Esophagus muscularis mucosa (tissue), 4 donors: ENCODE data around the gene MRPL54. TPM values are rescaled to one million over a fixed set of nuclear protein-coding genes. Genes with fewer than 3 reads are reported as not detected.

ENCODE experiments used
- DNase-seq: peaks from one replicate; pipeline ENCODE4 v3.0.0-alpha.2; 2017; ENCODE audit errors: extremely low spot score
- H3K27ac ChIP-seq, 4 donors: fragments of 200-600 bp; sonication (generic); replicated peaks in 1 of 4; 1 replicate in 3 of 4; 2 replicates in 1 of 4; pipeline ENCODE4 v1.5.1; 2016 to 2019; ENCODE audit warnings: mild to moderate bottlenecking in 1 of 4
- H3K27me3 ChIP-seq, 4 donors: fragments of 200-600 bp; sonication (generic); one replicate each; pipeline versions ENCODE4 v1.5.1 to v1.6.0; 2016 to 2019
- H3K36me3 ChIP-seq, 4 donors: fragments of 200-600 bp; sonication (generic); one replicate each; pipeline ENCODE4 v1.5.1; 2016 to 2019
- H3K4me1 ChIP-seq, 4 donors: fragments of 200-600 bp; sonication (generic); one replicate each; pipeline ENCODE4 v1.5.1; 2016 to 2019
- H3K4me3 ChIP-seq, 4 donors: fragments of 200-600 bp; sonication (generic); 1 replicate in 2 of 4; 2 replicates in 2 of 4; pipeline ENCODE4 v1.5.1; 2016 to 2019; ENCODE audit warnings: mild to moderate bottlenecking in 4 of 4, moderate library complexity in 1 of 4
- H3K9me3 ChIP-seq, 4 donors: fragments of 200-600 bp; sonication (generic); 1 replicate in 3 of 4; 2 replicates in 1 of 4; pipeline ENCODE4 v1.5.1; 2016 to 2019
- EP300 ChIP-seq: sonication (generic); formaldehyde crosslinking; IDR thresholded peaks from one replicate; pipeline ENCODE4 v1.6.1; 2017; ENCODE audit warnings: antibody characterized with exemption
- POLR2A ChIP-seq: fragments of 450-650 bp; IDR thresholded peaks from one replicate; pipeline ENCODE4 v1.6.1; 2017; ENCODE audit warnings: antibody characterized with exemption, moderate library complexity, mild to moderate bottlenecking, low read depth
- POLR2AphosphoS5 ChIP-seq, 2 donors: sonication (generic); formaldehyde crosslinking; IDR thresholded peaks; one replicate each; pipeline ENCODE4 v1.6.1; 2017; ENCODE audit warnings: antibody characterized with exemption in 2 of 2
- WGBS: methylation state at CpG from one replicate; pipeline ENCODE4 v1.1.5; 2018; 5-methylcytosine and 5-hydroxymethylcytosine counted together
- intact Hi-C: fragments of 100-400 bp; cut with DNase I; formaldehyde crosslinking; loops from one replicate; pipeline ENCODE4 v1.15.1; 2023
- total RNA-seq, 4 donors: library from RNA; depleted of rRNA; stranded (reverse); fragments of >200 nt; gene quantifications; one replicate each; pipeline versions ENCODE4 v1.1.0 to v1.2.1, GENCODE V29; 2016
- TF ChIP-seq, protein P1 (sequence below), 3 experiments: fragments of 200-600 bp in 2 of 3; fragments of 450-650 bp in 1 of 3; sonication (generic) in 2 of 3; IDR thresholded peaks; one replicate each; pipeline ENCODE4 v1.5.1; 2017 to 2019; ENCODE audit warnings: antibody characterized with exemption in 3 of 3, mild to moderate bottlenecking in 2 of 3, moderate library complexity in 1 of 3

Gene MRPL54
- total RNA-seq, 4 donors from 2014 or later: 45.2 to 84.3 (median 77.4) TPM

DNA sequence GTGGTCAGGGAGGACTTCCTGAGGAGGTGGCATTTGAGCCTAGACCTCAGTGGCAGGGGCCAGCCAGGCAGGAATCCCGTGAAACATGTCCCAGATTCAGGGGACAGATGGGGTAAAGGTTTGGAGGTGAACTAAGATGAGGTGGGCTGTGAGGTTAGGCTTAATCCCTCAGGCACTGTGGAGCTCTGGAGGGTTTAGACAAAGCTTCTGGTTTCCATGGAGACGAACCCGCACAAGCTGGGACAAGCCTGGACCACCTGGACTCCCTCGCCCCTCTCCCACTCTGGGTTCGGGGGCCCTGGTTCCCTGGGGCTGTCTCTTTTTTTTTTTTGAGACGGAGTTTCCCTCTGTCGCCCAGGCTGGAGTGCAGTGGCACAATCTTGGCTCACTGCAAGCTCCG, 38.6 kb upstream of the MRPL54 start:
- Histone ChIP-seq H3K36me3 (no peaks in the 10 kb centered on the region), H3K27ac (no peak overlapping the region), H3K4me1 (peaks cover 11 to 30% (median 24%) of the 10 kb centered on the region in 4 donors), H3K9me3 (peaks cover 0 to under 1% (median 0%) of the 10 kb centered on the region in 4 donors), H3K27me3 (peaks cover 4 to 66% (median 30%) of the 10 kb centered on the region in 4 donors), H3K4me3 (no peak overlapping the region)
- intact Hi-C loops: no loop called here
- TF ChIP-seq, protein P1, sequence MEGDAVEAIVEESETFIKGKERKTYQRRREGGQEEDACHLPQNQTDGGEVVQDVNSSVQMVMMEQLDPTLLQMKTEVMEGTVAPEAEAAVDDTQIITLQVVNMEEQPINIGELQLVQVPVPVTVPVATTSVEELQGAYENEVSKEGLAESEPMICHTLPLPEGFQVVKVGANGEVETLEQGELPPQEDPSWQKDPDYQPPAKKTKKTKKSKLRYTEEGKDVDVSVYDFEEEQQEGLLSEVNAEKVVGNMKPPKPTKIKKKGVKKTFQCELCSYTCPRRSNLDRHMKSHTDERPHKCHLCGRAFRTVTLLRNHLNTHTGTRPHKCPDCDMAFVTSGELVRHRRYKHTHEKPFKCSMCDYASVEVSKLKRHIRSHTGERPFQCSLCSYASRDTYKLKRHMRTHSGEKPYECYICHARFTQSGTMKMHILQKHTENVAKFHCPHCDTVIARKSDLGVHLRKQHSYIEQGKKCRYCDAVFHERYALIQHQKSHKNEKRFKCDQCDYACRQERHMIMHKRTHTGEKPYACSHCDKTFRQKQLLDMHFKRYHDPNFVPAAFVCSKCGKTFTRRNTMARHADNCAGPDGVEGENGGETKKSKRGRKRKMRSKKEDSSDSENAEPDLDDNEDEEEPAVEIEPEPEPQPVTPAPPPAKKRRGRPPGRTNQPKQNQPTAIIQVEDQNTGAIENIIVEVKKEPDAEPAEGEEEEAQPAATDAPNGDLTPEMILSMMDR (IDR thresholded peaks at IDR 0.05): no peak
- no peak for TF ChIP-seq EP300
- TF ChIP-seq POLR2AphosphoS5 (IDR thresholded peaks at IDR 0.05): no peak
- TF ChIP-seq POLR2A: no peak
- DNase-seq: no peak
- 37% methylated on average over 7 of the region's 8 CpGs for WGBS

DNA sequence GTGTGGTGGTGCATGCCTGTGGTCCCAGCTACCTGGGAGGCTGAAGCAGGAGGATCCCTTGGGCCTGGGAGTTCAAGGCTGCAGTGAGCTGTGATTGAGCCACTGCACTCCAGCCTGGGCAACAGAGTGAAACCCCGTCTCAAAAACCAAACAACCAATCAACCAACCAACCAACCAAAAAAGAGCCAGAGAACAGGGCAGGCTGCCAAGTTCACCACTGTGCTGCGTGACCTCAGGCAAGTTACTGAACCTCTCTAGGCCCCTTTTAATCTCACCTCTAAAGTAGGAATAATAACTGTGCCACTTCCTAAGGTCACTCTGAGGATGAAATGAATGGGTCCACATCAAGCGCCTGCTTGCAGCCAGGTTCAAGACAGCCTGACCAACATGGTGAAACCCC, 37.4 kb upstream of the MRPL54 start:
- peaks cover 11 to 25% (median 22%) of the 10 kb centered on the region in 4 donors for H3K4me1 ChIP-seq
- H3K36me3 ChIP-seq: no peaks in the 10 kb centered on the region
- H3K4me3 ChIP-seq: no peak overlapping the region
- TF ChIP-seq EP300 (no peak), POLR2A (no peak), POLR2AphosphoS5 (IDR thresholded peaks at IDR 0.05) (no peak)
- TF ChIP-seq, protein P1 (IDR thresholded peaks at IDR 0.05): no peak
- peaks cover 0 to 53% (median 25%) of the 10 kb centered on the region in 4 donors for H3K27me3 ChIP-seq
- no peak overlapping the region for H3K27ac ChIP-seq
- intact Hi-C loops: no loop called here
- 82% methylated on average over 3 of the region's 3 CpGs for WGBS
- DNase-seq: no peak
- H3K9me3 ChIP-seq: peaks cover 0 to 5% (median 0%) of the 10 kb centered on the region in 4 donors

DNA sequence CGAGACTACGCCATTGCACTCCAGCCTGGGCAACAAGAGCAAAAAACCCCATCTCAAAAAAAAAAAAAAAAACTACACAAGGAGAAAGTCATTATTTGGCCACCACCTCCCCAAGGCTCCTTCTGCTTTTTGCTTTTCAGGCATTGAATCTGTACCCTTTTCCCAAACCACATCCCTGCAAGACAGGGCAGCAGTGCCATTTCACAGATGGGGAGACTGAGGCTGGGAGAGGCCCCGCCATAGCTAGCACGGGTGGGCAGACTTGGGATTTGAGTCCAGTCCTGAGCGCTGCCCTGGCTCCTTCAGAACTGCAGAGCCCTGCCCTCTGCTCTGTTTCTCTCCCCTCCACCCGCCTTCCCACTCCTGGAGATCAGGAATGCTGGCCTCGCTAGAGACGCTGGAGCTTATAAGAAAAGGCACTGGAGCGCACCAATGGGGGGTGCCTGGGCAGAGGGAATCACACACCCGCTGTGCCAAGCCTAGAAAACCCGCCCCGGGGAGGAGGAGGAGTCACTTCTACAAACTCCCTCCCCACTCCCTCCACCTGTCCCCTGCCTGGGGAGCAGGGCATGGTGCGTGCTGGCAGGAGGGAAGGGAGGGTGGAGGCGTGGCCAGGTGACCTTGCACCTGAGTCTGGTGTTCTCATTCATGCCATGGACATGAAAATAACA, 36.7 kb upstream of the MRPL54 start:
- H3K27me3 ChIP-seq: peaks cover 0 to 47% (median 22%) of the 10 kb centered on the region in 4 donors
- peaks cover 11 to 20% (median 19%) of the 10 kb centered on the region in 4 donors for H3K4me1 ChIP-seq
- WGBS: 37% methylated on average over 8 of the region's 14 CpGs
- DNase-seq: no peak
- no peaks in the 10 kb centered on the region for H3K36me3 ChIP-seq
- H3K27ac ChIP-seq: no peak overlapping the region
- no peak overlapping the region for H3K4me3 ChIP-seq
- H3K9me3 ChIP-seq: peaks cover 0 to 5% (median 0%) of the 10 kb centered on the region in 4 donors
- intact Hi-C loops: no loop called here
- TF ChIP-seq, protein P1 (IDR thresholded peaks at IDR 0.05): no peak
- TF ChIP-seq EP300: no peak
- TF ChIP-seq POLR2A: no peak
- TF ChIP-seq POLR2AphosphoS5 (IDR thresholded peaks at IDR 0.05): no peak

DNA sequence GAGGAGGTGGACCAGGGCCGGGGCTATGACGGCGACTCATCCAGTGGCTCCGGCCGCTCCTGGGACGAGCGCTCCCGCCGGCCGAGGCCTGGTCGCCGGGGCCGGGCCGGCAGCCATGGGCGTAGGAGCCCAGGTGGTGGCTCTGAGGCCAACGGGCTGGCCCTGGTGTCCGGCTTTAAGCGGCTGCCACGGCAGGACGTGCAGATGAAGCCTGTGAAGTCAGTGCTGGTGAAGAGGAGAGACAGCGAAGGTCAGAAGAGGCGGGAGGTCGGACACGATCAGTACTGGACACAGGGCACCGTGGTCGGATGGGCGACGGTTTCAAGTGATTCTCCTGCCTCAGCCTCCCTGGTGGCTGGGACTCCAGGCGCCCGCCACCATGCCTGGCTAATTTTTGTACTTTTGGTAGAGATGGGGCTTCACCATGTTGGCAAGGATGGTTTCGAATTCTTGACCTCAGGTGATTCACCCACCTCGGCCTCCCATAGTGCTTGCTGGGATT, 32.0 kb upstream of the MRPL54 start:
- Histone ChIP-seq H3K27ac (no peak overlapping the region), H3K36me3 (no peaks in the 10 kb centered on the region), H3K4me3 (no peak overlapping the region), H3K9me3 (peaks cover 0 to 5% (median 0%) of the 10 kb centered on the region in 4 donors), H3K27me3 (peaks cover 0 to 10% (median 0%) of the 10 kb centered on the region in 4 donors), H3K4me1 (no peaks in the 10 kb centered on the region)
- DNase-seq: no peak
- intact Hi-C loops: no loop called here
- TF ChIP-seq POLR2A: no peak
- TF ChIP-seq, protein P1 (IDR thresholded peaks at IDR 0.05): no peak
- no peak for TF ChIP-seq EP300
- no peak for TF ChIP-seq POLR2AphosphoS5 (IDR thresholded peaks at IDR 0.05)
- WGBS: 94% methylated on average over 31 of the region's 32 CpGs
